ENCODE data around the gene CTSO. TPM values are rescaled to one million over a fixed set of nuclear protein-coding genes. Genes with fewer than 3 reads are reported as not detected.

Gene CTSO
- polyA plus RNA-seq, 1 donor (not counting 4 experiments of a cell fraction or from before 2014, with no cell fraction given) = 3.3 TPM

- Histone ChIP-seq H3K4me3 (ENCODE audit: control insufficient read depth in 2 of 3, extremely low read depth in 1 of 3, insufficient read depth in 2 of 3, low read depth in 1 of 3, low read length in 3 of 3) (no peak overlapping the region), H3K27me3 (ENCODE audit: control insufficient read depth, extremely low read depth, insufficient read depth, low read length) (no peaks in the 10 kb centered on the region), H2AFZ (ENCODE audit: control insufficient read depth, low read length) (no peak overlapping the region), H3K9me3 (ENCODE audit: control insufficient read depth, low read depth, low read length) (no peaks in the 10 kb centered on the region), H3K36me3 (ENCODE audit: control insufficient read depth in 2 of 2, extremely low read depth in 1 of 2, insufficient read depth in 2 of 2, low read length in 2 of 2) (no peaks in the 10 kb centered on the region), H3K9ac (ENCODE audit: control insufficient read depth, extremely low read depth, insufficient read depth, low read length) (no peak overlapping the region), H3K9me1 (ENCODE audit: control insufficient read depth, extremely low read depth, insufficient read depth, low read length) (no peaks in the 10 kb centered on the region), H3K4me2 (ENCODE audit: control insufficient read depth, extremely low read depth, insufficient read depth, low read depth, low read length) (no peak overlapping the region), H3K79me2 (ENCODE audit: control insufficient read depth, insufficient read depth, low read length) (no peaks in the 10 kb centered on the region), H4K20me1 (ENCODE audit: control insufficient read depth, extremely low read depth, insufficient read depth, low read length) (no peaks in the 10 kb centered on the region), H3K4me1 (ENCODE audit: control insufficient read depth, extremely low read depth, insufficient read depth, low read length) (peaks cover 9% of the 10 kb centered on the region), H3K27ac (ENCODE audit: control insufficient read depth, insufficient read depth, low read length) (no peak overlapping the region)
- DNase-seq (ENCODE audit: low read depth, low spot score) = no peak
- dilution Hi-C loops (cut with MboI; ENCODE audit: extremely low pct_ligation_motif_present, low sequenced_read_pairs) = no loop called here
- no peak for TF ChIP-seq CTCF (optimal IDR thresholded peaks at IDR 0.05 in 1 of 3, IDR thresholded peaks at IDR 0.05 in 1 of 3, conservative IDR thresholded peaks at IDR 0.05 in 1 of 3; ENCODE audit: extremely low read depth in 1 of 3, insufficient read depth in 2 of 3, low read length in 3 of 3)
- TF ChIP-seq EZH2 (IDR thresholded peaks at IDR 0.05; ENCODE audit: low read length) = no peak
- no peak for FAIRE-seq
These were observed 7.9 kb upstream of the CTSO start for GRCh38 chr4:155961575-155961974.

GRCh38 chr4:155960522-155960921, 6.9 kb upstream of the CTSO start:
- H3K4me2 ChIP-seq (ENCODE audit: control insufficient read depth, extremely low read depth, insufficient read depth, low read depth, low read length) = peak overlapping the region; percentile 29
- TF ChIP-seq EZH2 (IDR thresholded peaks at IDR 0.05; ENCODE audit: low read length) = no peak
- TF ChIP-seq CTCF (optimal IDR thresholded peaks at IDR 0.05 in 1 of 3, IDR thresholded peaks at IDR 0.05 in 1 of 3, conservative IDR thresholded peaks at IDR 0.05 in 1 of 3; ENCODE audit: extremely low read depth in 1 of 3, insufficient read depth in 2 of 3, low read length in 3 of 3) = no peak
- H2AFZ ChIP-seq (ENCODE audit: control insufficient read depth, low read length) = peak overlapping the region; percentile 54
- H3K9me3 ChIP-seq (ENCODE audit: control insufficient read depth, low read depth, low read length) = no peaks in the 10 kb centered on the region
- peak overlapping the region in 1 of 3 experiments; percentile 22 for H3K4me3 ChIP-seq (ENCODE audit: control insufficient read depth in 2 of 3, extremely low read depth in 1 of 3, insufficient read depth in 2 of 3, low read depth in 1 of 3, low read length in 3 of 3)
- dilution Hi-C loops (cut with MboI; ENCODE audit: extremely low pct_ligation_motif_present, low sequenced_read_pairs) = no loop called here
- FAIRE-seq (peak; percentile 9), DNase-seq (ENCODE audit: low read depth, low spot score) (no peak)
- peak overlapping the region; percentile 10 for H3K27ac ChIP-seq (ENCODE audit: control insufficient read depth, insufficient read depth, low read length)
- no peaks in the 10 kb centered on the region for H3K79me2 ChIP-seq (ENCODE audit: control insufficient read depth, insufficient read depth, low read length)
- no peak overlapping the region for H3K9ac ChIP-seq (ENCODE audit: control insufficient read depth, extremely low read depth, insufficient read depth, low read length)
- H3K27me3 ChIP-seq (ENCODE audit: control insufficient read depth, extremely low read depth, insufficient read depth, low read length) = no peaks in the 10 kb centered on the region
- H3K4me1 ChIP-seq (ENCODE audit: control insufficient read depth, extremely low read depth, insufficient read depth, low read length) = peaks cover 9% of the 10 kb centered on the region
- no peaks in the 10 kb centered on the region for H4K20me1 ChIP-seq (ENCODE audit: control insufficient read depth, extremely low read depth, insufficient read depth, low read length)
- H3K36me3 ChIP-seq (ENCODE audit: control insufficient read depth in 2 of 2, extremely low read depth in 1 of 2, insufficient read depth in 2 of 2, low read length in 2 of 2) = no peaks in the 10 kb centered on the region
- H3K9me1 ChIP-seq (ENCODE audit: control insufficient read depth, extremely low read depth, insufficient read depth, low read length) = no peaks in the 10 kb centered on the region

All from keratinocyte (primary cell).